KMS-11 (cell line): ENCODE data around the gene BTNL9.

Source experiments
- H2AFZ ChIP-seq: fragments of 200-600 bp; sonication (generic); 2 replicates; pipeline ENCODE4 v1.6.1; 2016; ENCODE audit warnings: antibody characterized with exemption, mixed run types, low read depth
- H3K27ac ChIP-seq: fragments of 200-600 bp; sonication (generic); 2 replicates; pipeline ENCODE4 v1.6.1; 2016; ENCODE audit warnings: mild to moderate bottlenecking, mixed run types
- H3K27me3 ChIP-seq: fragments of 200-600 bp; sonication (generic); 2 replicates; pipeline ENCODE4 v1.6.1; 2017; ENCODE audit warnings: mild to moderate bottlenecking, low read depth, mixed run types, moderate library complexity; ENCODE audit not compliant: insufficient read depth
- H3K36me3 ChIP-seq: fragments of 200-600 bp; sonication (generic); 2 replicates; pipeline ENCODE4 v1.6.1; 2017; ENCODE audit warnings: mild to moderate bottlenecking, mixed run types; ENCODE audit not compliant: insufficient read depth
- H3K4me1 ChIP-seq: fragments of 200-600 bp; sonication (generic); 2 replicates; pipeline ENCODE4 v1.6.1; 2016; ENCODE audit warnings: mild to moderate bottlenecking, low read depth, mixed run types; ENCODE audit not compliant: poor library complexity, severe bottlenecking
- H3K4me2 ChIP-seq: fragments of 200-600 bp; sonication (generic); 2 replicates; pipeline ENCODE4 v1.7.0; 2016; ENCODE audit warnings: mild to moderate bottlenecking, mixed run types
- H3K4me3 ChIP-seq: fragments of 200-600 bp; sonication (generic); IDR thresholded peaks from 2 replicates; pipeline ENCODE4 v1.6.1; 2017; ENCODE audit warnings: low read depth, low read length, mixed read lengths; ENCODE audit not compliant: insufficient read depth
- H3K79me2 ChIP-seq: fragments of 200-600 bp; sonication (generic); 2 replicates; pipeline ENCODE4 v1.6.1; 2016; ENCODE audit warnings: low read depth, mixed run types; ENCODE audit not compliant: insufficient read depth
- H3K9ac ChIP-seq: fragments of 200-600 bp; sonication (generic); 2 replicates; pipeline ENCODE4 v1.6.1; 2016; ENCODE audit warnings: mild to moderate bottlenecking, mixed run types
- H4K20me1 ChIP-seq: fragments of 200-600 bp; sonication (generic); 2 replicates; pipeline ENCODE4 v1.6.1; 2016; ENCODE audit warnings: mild to moderate bottlenecking, mixed run types; ENCODE audit not compliant: insufficient read depth
- CTCF ChIP-seq: fragments of 200-600 bp; sonication (generic); conservative IDR thresholded peaks from 2 replicates; pipeline ENCODE4 v1.6.1; 2017; ENCODE audit warnings: low read depth, mild to moderate bottlenecking, antibody characterized with exemption, low read length, moderate library complexity, mixed read lengths

Gene BTNL9

GRCh38 chr5:181058321-181058720 is 18.3 kb downstream of the BTNL9 start:
- H3K27me3 ChIP-seq, result no peaks in the 10 kb centered on the region
- H3K4me2 ChIP-seq, result no peak overlapping the region
- H3K9ac ChIP-seq, result no peak overlapping the region
- H3K4me3 ChIP-seq, result no peak overlapping the region
- H3K4me1 ChIP-seq, result no peaks in the 10 kb centered on the region
- no peaks in the 10 kb centered on the region for H3K36me3 ChIP-seq
- TF ChIP-seq CTCF, result no peak
- no peaks in the 10 kb centered on the region for H3K79me2 ChIP-seq
- H3K27ac ChIP-seq, result no peak overlapping the region
- H4K20me1 ChIP-seq, result no peaks in the 10 kb centered on the region
- H2AFZ ChIP-seq, result no peak overlapping the region

GRCh38 chr5:181058786-181059296 is 18.8 kb downstream of the BTNL9 start:
- H4K20me1 ChIP-seq, result no peaks in the 10 kb centered on the region
- H3K4me2 ChIP-seq, result no peak overlapping the region
- no peak overlapping the region for H2AFZ ChIP-seq
- no peak for TF ChIP-seq CTCF
- H3K4me3 ChIP-seq, result no peak overlapping the region
- H3K27ac ChIP-seq, result no peak overlapping the region
- no peak overlapping the region for H3K9ac ChIP-seq
- H3K27me3 ChIP-seq, result no peaks in the 10 kb centered on the region
- no peaks in the 10 kb centered on the region for H3K79me2 ChIP-seq
- H3K36me3 ChIP-seq, result no peaks in the 10 kb centered on the region
- no peaks in the 10 kb centered on the region for H3K4me1 ChIP-seq

GRCh38 chr5:181059297-181060230 is 19.5 kb downstream of the BTNL9 start:
- Histone ChIP-seq H3K36me3 (no peaks in the 10 kb centered on the region), H3K9ac (no peak overlapping the region), H2AFZ (no peak overlapping the region), H3K27ac (no peak overlapping the region), H3K4me1 (no peaks in the 10 kb centered on the region), H4K20me1 (no peaks in the 10 kb centered on the region), H3K4me3 (no peak overlapping the region), H3K27me3 (no peaks in the 10 kb centered on the region), H3K4me2 (no peak overlapping the region), H3K79me2 (no peaks in the 10 kb centered on the region)
- no peak for TF ChIP-seq CTCF

- Histone ChIP-seq H3K79me2 (no peaks in the 10 kb centered on the region), H3K9ac (no peak overlapping the region), H4K20me1 (no peaks in the 10 kb centered on the region), H3K4me1 (no peaks in the 10 kb centered on the region), H3K4me3 (no peak overlapping the region), H3K36me3 (no peaks in the 10 kb centered on the region), H3K27ac (no peak overlapping the region), H3K4me2 (no peak overlapping the region), H2AFZ (no peak overlapping the region), H3K27me3 (no peaks in the 10 kb centered on the region)
- no peak for TF ChIP-seq CTCF
Observed at GRCh38 chr5:181060231-181060590, 20.1 kb downstream of the BTNL9 start.
